Stomach (tissue), 4 donors: ENCODE results near the gene NENF.

ENCODE experiments used
- CTCF ChIP-seq, 7 experiments: fragments of 450-650 bp in 4 of 7; fragments of 200-600 bp in 3 of 7; sonication (generic) in 3 of 7; IDR thresholded peaks; one replicate each; pipeline ENCODE4 v1.5.1; 2016 to 2019; ENCODE audit warnings: antibody characterized with exemption in 7 of 7, control low read depth in 2 of 7, mild to moderate bottlenecking in 1 of 7
- EP300 ChIP-seq: sonication (generic); formaldehyde crosslinking; IDR thresholded peaks from one replicate; pipeline ENCODE4 v1.6.1; 2017; ENCODE audit warnings: antibody characterized with exemption
- POLR2A ChIP-seq, 4 donors: fragments of 450-650 bp; IDR thresholded peaks; one replicate each; pipeline ENCODE4 v1.6.1; 2016; ENCODE audit warnings: antibody characterized with exemption in 4 of 4, control low read depth in 2 of 4, mild to moderate bottlenecking in 1 of 4, moderate library complexity in 1 of 4

- TF ChIP-seq CTCF (IDR thresholded peaks at IDR 0.05) (no peak), EP300 (no peak), POLR2A (IDR thresholded peaks at IDR 0.05) (no peak)
Observed at GRCh38 chr1:212479188-212479587, 46.5 kb downstream of the NENF start.
